Measurements from ENCODE around the gene ONECUT3.

Gene ONECUT3

DNA sequence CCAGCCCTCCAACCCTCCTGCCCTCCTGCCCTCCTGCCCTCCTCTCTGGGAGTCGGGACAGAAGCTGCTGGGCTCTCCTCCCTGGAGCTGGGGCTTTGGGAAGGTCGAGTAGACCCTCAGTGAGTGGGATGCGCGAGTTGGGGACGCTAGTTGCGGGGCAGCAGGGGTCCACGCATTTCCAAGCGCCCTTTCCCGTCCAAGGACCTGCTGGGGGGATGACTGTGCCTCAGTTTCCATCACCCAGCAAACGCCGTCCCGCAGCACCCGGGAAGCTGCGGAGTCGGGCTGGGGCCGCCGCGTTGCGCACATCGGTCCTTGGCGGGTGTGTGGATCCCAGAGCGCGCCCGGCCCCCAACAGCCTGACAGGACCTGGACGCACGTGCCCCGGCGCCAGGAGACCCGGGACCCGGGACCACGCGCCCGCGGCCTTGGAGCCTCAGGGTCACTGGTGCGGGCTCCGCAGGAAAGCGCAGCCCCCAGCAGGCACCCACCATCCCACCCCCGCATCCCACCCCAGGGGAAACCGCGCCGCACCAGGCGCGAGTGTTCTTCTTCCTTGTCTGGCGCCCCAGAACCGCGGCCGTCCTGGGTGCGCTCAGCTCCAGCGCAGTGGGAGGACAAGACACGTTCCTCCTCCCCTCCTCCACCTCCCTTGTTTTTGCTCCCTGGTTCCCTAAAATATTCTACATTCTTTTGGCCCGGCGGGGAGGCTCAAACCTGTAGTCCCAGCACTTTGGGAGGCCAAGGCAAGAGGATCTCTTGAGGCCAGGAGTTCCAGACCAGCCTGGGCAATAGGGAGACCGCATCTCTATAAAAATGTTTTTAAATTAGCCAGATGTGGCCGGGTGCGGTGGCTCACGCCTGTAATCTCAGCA is 9.2 kb downstream of the ONECUT3 start:
- Histone ChIP-seq H3K9me3 (ENCODE audit: low read length) (no peaks in the 10 kb centered on the region), H3K27me3 (ENCODE audit: insufficient read depth, low read length) (peaks cover 94% of the 10 kb centered on the region), H3K4me3 (ENCODE audit: low read length) (no peak overlapping the region), H3K36me3 (ENCODE audit: insufficient read depth, low read length) (no peaks in the 10 kb centered on the region), H2AFZ (ENCODE audit: low read depth, low read length) (no peak overlapping the region), H3K4me1 (ENCODE audit: insufficient read depth, low read length) (peaks cover 3% of the 10 kb centered on the region)

DNA sequence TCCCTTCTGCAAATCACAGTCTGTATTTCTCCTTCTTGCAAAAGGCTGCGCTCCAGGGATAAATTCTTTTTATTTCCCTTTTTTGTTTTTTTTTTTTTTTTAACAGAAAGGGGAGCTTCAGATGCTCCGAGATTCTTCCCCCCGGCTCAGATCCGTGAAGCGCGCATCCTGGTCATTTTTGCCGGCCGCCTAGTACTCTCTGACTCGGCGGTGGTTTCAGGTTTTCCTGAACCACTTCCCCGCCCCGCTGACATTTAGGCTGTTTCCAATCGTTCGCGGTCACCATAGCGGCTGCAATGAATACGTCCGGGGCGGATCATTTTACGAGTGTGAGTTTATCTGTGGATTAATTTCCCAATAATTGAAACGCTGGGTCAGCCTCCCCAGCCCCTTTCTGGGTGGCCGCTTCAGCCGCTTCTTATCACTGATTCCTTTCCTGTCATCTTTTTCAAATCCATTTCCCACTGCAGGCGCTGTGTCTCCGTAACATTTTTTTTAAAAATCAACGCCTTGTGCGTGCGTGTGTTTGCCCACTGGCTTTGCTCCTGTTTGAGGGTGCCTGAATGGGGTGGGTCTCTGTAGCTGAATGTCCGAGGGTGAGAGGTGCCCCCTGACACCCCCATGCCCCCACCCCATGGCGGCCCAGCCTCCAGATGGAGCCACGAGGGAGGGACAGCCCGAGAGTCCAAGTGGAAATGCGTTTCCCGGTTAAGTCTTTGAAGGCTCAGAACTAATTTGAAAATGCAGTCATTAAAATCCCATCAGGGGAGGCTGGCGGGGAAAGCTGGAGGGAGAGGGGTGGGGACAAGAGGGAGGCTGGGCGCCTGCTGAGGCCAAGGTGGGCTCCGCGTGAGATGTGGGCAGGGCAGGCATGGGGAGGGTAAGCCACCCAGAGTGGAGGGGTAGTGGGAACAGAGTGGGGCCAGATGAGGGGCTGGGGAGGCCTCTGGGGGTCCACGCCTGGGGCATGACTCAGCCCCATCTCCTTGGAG is 10.6 kb downstream of the ONECUT3 start:
- Histone ChIP-seq H3K36me3 (ENCODE audit: insufficient read depth, low read length) (no peaks in the 10 kb centered on the region), H3K27me3 (ENCODE audit: insufficient read depth, low read length) (peaks cover 92% of the 10 kb centered on the region), H3K9me3 (ENCODE audit: low read length) (peaks cover 2% of the 10 kb centered on the region), H2AFZ (ENCODE audit: low read depth, low read length) (no peak overlapping the region), H3K4me3 (ENCODE audit: low read length) (no peak overlapping the region), H3K4me1 (ENCODE audit: insufficient read depth, low read length) (peaks cover 3% of the 10 kb centered on the region)

DNA sequence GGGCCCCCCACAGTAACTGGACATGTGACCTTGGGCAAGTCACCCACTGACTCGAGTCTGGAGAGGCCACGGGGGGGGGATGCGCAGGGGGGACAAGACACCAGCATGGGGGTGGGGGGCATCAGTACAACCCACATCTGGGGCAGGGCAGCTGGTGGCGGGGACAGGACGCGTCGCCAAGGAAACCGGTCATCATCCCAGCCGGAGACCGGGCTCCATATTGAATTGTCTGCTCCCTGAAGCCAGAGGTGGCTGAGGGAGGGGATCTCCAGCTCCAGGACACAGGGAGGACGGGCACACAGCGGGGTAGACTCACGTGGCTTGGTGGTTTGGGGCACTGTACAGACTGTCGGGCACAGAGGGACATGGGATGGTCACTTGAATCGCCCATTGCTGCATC is 11.4 kb downstream of the ONECUT3 start:
- peaks cover 5% of the 10 kb centered on the region for H3K9me3 ChIP-seq (ENCODE audit: low read length)
- H3K27me3 ChIP-seq (ENCODE audit: insufficient read depth, low read length) = peaks cover 84% of the 10 kb centered on the region
- no peak overlapping the region for H3K4me3 ChIP-seq (ENCODE audit: low read length)
- no peaks in the 10 kb centered on the region for H3K36me3 ChIP-seq (ENCODE audit: insufficient read depth, low read length)
- H2AFZ ChIP-seq (ENCODE audit: low read depth, low read length) = no peak overlapping the region
- peaks cover 3% of the 10 kb centered on the region for H3K4me1 ChIP-seq (ENCODE audit: insufficient read depth, low read length)

DNA sequence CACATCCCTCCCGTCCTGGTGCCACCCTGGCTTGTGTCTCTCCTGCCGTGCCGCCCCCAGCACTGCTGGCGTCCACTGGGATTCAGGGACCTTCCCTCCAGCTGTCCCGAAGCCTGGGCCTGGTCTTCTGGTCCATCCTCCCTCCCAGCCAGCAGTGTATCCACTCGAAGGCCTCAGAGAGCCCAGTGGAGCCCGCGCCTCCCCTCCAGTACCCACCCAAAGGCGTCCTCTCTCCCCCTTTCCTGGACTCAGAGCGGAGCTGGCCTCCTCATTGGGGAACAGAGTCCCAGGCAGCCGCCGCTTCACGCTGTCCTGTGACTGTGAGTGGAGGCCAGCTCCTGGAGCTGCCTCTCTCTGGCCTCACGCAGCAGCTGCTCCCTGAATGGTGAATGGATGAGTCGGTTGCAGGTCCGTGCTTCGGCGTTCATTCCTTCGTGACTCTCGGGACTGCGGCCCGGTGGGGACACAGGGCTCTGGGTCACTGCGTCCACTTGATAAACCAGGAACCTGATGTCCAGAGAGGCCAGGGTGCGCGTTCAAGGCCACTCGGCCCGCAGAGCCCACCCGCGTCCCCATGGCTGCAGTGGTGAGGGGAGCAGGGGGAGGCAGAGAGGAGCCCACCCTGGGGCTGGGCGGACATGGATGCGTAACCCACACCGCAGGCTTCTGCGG is 12.1 kb downstream of the ONECUT3 start:
- H3K9me3 ChIP-seq (ENCODE audit: low read length) = peaks cover 5% of the 10 kb centered on the region
- peaks cover 3% of the 10 kb centered on the region for H3K4me1 ChIP-seq (ENCODE audit: insufficient read depth, low read length)
- no peak overlapping the region for H2AFZ ChIP-seq (ENCODE audit: low read depth, low read length)
- peaks cover 78% of the 10 kb centered on the region for H3K27me3 ChIP-seq (ENCODE audit: insufficient read depth, low read length)
- no peaks in the 10 kb centered on the region for H3K36me3 ChIP-seq (ENCODE audit: insufficient read depth, low read length)
- H3K4me3 ChIP-seq (ENCODE audit: low read length) = no peak overlapping the region

- Histone ChIP-seq H3K9me3 (ENCODE audit: low read length) (peaks cover 5% of the 10 kb centered on the region), H3K27me3 (ENCODE audit: insufficient read depth, low read length) (peaks cover 71% of the 10 kb centered on the region), H3K4me1 (ENCODE audit: insufficient read depth, low read length) (peaks cover 3% of the 10 kb centered on the region), H2AFZ (ENCODE audit: low read depth, low read length) (no peak overlapping the region), H3K36me3 (ENCODE audit: insufficient read depth, low read length) (no peaks in the 10 kb centered on the region), H3K4me3 (ENCODE audit: low read length) (no peak overlapping the region)
Measured at GRCh38 chr19:1765904-1766799, 12.8 kb downstream of the ONECUT3 start.

DNA sequence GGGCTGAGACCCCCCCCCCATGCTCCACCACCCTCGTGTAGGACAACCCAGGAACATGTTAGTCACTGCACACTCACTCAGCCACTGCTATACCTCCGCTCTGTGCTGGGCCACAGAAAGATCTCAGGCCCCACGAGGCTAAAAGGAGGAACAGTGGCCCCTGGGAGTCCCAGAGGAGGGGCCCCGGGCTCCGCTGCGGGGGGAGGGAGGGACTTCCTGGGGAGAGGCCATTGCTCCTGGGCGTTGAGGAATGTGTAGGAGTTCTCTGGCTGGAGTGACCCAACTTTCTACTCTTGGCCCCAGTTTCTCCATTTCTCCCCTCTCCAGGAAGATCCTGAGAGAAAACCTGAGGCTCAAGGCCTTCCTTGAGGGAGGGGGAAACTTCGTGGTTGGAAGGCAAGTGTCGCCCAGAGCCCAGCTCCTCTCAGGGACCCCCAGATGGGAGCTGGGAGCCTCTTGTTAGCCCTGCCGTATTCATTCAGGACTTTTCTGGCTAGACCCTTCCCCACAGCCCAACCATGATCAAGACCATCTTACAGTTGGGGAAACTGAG is 13.6 kb downstream of the ONECUT3 start:
- Histone ChIP-seq H3K36me3 (ENCODE audit: insufficient read depth, low read length) (no peaks in the 10 kb centered on the region), H3K9me3 (ENCODE audit: low read length) (peaks cover 5% of the 10 kb centered on the region), H2AFZ (ENCODE audit: low read depth, low read length) (no peak overlapping the region), H3K4me3 (ENCODE audit: low read length) (no peak overlapping the region), H3K27me3 (ENCODE audit: insufficient read depth, low read length) (peaks cover 67% of the 10 kb centered on the region), H3K4me1 (ENCODE audit: insufficient read depth, low read length) (peaks cover 3% of the 10 kb centered on the region)

DNA sequence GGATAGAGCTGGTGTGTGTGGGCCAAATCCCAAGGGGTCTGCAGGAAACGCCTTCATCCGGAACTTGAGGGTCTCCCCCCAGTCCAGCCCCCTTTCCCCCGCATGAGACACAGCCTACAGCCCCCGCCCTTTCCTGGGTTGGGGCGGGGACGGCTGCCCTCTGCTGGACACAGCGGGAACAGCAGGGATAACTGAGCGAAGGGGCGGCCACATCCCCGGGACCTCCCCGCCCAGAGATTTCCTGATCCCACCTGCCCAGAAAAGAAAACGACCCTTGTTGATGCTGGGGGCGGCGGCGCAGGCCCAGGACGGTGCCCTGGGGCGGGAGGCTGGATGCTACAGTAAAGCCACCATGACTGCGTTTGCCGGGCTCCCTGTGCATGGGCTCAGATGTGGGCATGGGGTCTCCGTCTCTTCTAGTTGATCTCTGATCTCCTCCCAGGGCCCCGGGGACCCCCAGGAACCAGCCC is 14.2 kb downstream of the ONECUT3 start:
- no peak overlapping the region for H2AFZ ChIP-seq (ENCODE audit: low read depth, low read length)

DNA sequence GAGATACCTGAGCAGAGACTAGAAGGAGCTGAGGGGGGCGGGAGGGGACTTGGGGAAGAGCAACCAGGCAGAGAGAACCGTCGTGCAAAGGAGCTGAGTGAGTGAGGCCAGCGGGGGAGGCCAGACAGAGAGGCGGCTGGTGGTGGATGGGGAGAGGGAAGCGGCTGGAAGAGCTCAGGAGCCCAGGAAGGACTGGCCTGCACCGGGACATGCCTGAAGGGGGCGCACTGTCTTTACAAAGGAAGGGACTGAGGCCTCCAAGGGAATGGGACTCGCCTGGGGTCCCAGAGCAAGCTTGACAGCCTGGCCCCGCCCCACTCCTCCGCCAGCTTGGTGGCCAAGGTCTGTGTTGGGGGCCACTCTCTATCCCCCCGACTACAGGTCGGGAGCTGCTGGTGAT is 14.9 kb downstream of the ONECUT3 start:
- Histone ChIP-seq H3K36me3 (ENCODE audit: insufficient read depth, low read length) (no peaks in the 10 kb centered on the region), H3K9me3 (ENCODE audit: low read length) (peaks cover 9% of the 10 kb centered on the region), H3K4me1 (ENCODE audit: insufficient read depth, low read length) (peaks cover 3% of the 10 kb centered on the region), H2AFZ (ENCODE audit: low read depth, low read length) (no peak overlapping the region), H3K4me3 (ENCODE audit: low read length) (no peak overlapping the region), H3K27me3 (ENCODE audit: insufficient read depth, low read length) (peaks cover 59% of the 10 kb centered on the region)

More for the DNA sequence above, 14.2 kb downstream of the ONECUT3 start:
- Histone ChIP-seq H3K27me3 (ENCODE audit: insufficient read depth, low read length) (peaks cover 60% of the 10 kb centered on the region), H3K4me3 (ENCODE audit: low read length) (no peak overlapping the region), H3K4me1 (ENCODE audit: insufficient read depth, low read length) (peaks cover 3% of the 10 kb centered on the region), H3K36me3 (ENCODE audit: insufficient read depth, low read length) (no peaks in the 10 kb centered on the region), H3K9me3 (ENCODE audit: low read length) (peaks cover 7% of the 10 kb centered on the region)

DNA sequence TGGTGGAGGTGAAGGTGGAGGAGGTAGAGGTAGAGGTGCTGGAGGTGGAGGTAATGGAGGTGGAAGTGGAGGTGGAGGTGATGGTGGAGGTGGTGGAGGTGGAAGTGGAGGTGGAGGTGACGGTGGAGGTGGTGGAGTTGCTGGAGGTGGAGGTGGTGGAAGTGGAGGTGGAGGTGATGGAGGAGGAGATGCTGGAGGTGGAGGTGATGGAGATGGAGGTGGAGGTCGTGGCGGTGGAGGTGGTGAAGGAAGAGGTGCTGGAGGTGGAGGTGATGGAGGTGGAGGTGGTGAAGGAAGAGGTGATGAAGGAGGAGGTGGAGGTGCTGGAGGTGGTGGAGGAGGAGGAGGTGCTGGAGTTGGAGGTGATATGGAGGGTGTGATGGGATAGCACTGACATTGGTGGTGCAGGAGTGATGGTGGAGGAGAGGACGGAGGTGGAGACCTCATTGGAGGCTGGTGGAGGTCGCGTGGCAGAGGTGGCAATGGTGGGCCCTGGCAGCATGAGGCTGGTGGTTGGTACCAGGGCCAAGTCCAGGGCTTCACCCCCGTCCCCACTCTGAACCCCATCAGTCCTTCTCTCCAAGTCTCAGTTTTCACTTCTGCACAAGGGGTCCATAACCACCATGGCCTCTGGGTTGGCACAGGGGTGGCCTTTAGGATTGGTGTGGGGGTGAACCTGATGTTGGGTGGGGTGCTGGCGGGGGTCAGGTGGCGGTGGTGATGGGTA is 15.8 kb downstream of the ONECUT3 start:
- Histone ChIP-seq H3K36me3 (ENCODE audit: insufficient read depth, low read length) (no peaks in the 10 kb centered on the region), H3K4me1 (ENCODE audit: insufficient read depth, low read length) (peaks cover 3% of the 10 kb centered on the region), H3K4me3 (ENCODE audit: low read length) (no peak overlapping the region), H3K27me3 (ENCODE audit: insufficient read depth, low read length) (peaks cover 59% of the 10 kb centered on the region), H3K9me3 (ENCODE audit: low read length) (peaks cover 15% of the 10 kb centered on the region), H2AFZ (ENCODE audit: low read depth, low read length) (no peak overlapping the region)

DNA sequence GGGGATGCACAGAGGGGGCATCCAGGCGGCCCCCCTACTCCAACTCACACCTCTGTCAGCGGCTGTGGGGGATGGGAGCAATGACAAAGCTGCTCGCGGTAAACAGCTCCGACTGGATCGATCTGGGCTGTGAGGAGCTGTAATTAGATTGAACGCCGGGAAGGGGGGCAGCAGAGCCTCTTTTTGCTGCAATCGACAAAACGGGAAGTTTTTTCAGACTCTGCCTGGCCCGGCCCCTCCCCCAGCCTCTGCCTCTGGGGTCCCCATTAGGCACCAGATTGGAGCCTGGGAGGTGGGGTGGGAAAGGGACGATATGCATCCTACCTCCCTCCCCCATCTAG is 16.3 kb downstream of the ONECUT3 start:
- Histone ChIP-seq H3K36me3 (ENCODE audit: insufficient read depth, low read length) (no peaks in the 10 kb centered on the region), H3K27me3 (ENCODE audit: insufficient read depth, low read length) (peaks cover 59% of the 10 kb centered on the region), H2AFZ (ENCODE audit: low read depth, low read length) (no peak overlapping the region), H3K9me3 (ENCODE audit: low read length) (peaks cover 20% of the 10 kb centered on the region), H3K4me3 (ENCODE audit: low read length) (no peak overlapping the region), H3K4me1 (ENCODE audit: insufficient read depth, low read length) (peaks cover 3% of the 10 kb centered on the region)

DNA sequence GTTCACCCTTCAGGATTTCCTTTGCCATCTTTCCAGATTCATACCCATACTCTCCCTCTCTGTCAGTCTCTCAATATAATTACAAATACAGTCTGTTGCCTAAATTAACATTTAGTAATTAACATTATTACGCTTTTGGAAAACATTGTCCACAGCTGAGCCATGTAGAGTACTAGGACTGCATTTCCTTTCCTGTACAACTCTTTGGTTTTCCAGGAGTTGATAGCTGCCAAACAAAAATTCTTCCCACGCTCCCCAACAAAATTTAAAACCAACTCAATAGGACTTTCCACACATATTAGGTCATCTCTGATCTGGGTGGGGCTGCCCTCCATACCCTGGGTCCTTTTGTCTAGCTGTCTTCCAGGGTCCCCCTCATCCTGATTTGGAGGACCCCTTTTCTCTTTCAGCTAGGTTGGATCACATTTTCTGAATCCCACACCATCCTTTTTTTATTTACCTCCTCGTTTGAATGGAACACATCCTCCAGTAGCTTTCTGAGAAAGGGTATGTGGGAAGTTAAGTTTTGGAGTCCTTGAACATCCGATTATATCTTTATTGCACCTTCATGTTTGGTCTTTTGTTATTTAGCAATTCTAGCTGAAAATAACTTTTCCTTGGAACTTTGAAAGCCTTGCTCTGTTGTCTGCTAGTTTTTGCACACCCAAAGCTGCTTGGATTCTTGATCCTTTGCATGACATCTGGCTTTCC is 17.7 kb downstream of the ONECUT3 start:
- Histone ChIP-seq H3K4me1 (ENCODE audit: insufficient read depth, low read length) (no peaks in the 10 kb centered on the region), H3K4me3 (ENCODE audit: low read length) (no peak overlapping the region), H3K27me3 (ENCODE audit: insufficient read depth, low read length) (peaks cover 55% of the 10 kb centered on the region), H3K36me3 (ENCODE audit: insufficient read depth, low read length) (no peaks in the 10 kb centered on the region), H2AFZ (ENCODE audit: low read depth, low read length) (no peak overlapping the region), H3K9me3 (ENCODE audit: low read length) (peaks cover 27% of the 10 kb centered on the region)

Data from neuron (in vitro differentiated cells).